ENCODE results near the gene NETO1.

NETO1 gene

GRCh38 chr18:72843743-72844142 is 24.0 kb downstream of the NETO1 start:
- Histone ChIP-seq H3K27ac (no peak overlapping the region), H3K27me3 (ENCODE audit: insufficient read depth, low read depth, severe bottlenecking) (no peaks in the 10 kb centered on the region), H3K4me3 (ENCODE audit: low read depth, low read length) (no peak overlapping the region), H3K36me3 (no peaks in the 10 kb centered on the region), H3K9me3 (ENCODE audit: severe bottlenecking) (no peaks in the 10 kb centered on the region)
- TF ChIP-seq CTCF (IDR thresholded peaks at IDR 0.05; ENCODE audit: low read depth, low read length) = no peak
- no peak for DNase-seq

GRCh38 chr18:72840109-72840508 is 27.7 kb downstream of the NETO1 start:
- no peak overlapping the region for H3K27ac ChIP-seq
- DNase-seq = no peak
- H3K36me3 ChIP-seq = no peaks in the 10 kb centered on the region
- no peaks in the 10 kb centered on the region for H3K27me3 ChIP-seq (ENCODE audit: insufficient read depth, low read depth, severe bottlenecking)
- no peak overlapping the region for H3K4me3 ChIP-seq (ENCODE audit: low read depth, low read length)
- no peaks in the 10 kb centered on the region for H3K9me3 ChIP-seq (ENCODE audit: severe bottlenecking)
- TF ChIP-seq CTCF (IDR thresholded peaks at IDR 0.05; ENCODE audit: low read depth, low read length) = no peak

- TF ChIP-seq CTCF (IDR thresholded peaks at IDR 0.05; ENCODE audit: low read depth, low read length) = no peak
- Histone ChIP-seq H3K27ac (no peak overlapping the region), H3K9me3 (ENCODE audit: severe bottlenecking) (no peaks in the 10 kb centered on the region), H3K27me3 (ENCODE audit: insufficient read depth, low read depth, severe bottlenecking) (no peaks in the 10 kb centered on the region), H3K36me3 (no peaks in the 10 kb centered on the region), H3K4me3 (ENCODE audit: low read depth, low read length) (no peak overlapping the region)
- DNase-seq = no peak
Observed at GRCh38 chr18:72834731-72835130, 33.1 kb downstream of the NETO1 start.

GRCh38 chr18:72833471-72833870 is 34.3 kb downstream of the NETO1 start:
- Histone ChIP-seq H3K27ac (no peak overlapping the region), H3K4me3 (ENCODE audit: low read depth, low read length) (no peak overlapping the region), H3K36me3 (no peaks in the 10 kb centered on the region), H3K9me3 (ENCODE audit: severe bottlenecking) (no peaks in the 10 kb centered on the region), H3K27me3 (ENCODE audit: insufficient read depth, low read depth, severe bottlenecking) (no peaks in the 10 kb centered on the region)
- TF ChIP-seq CTCF (IDR thresholded peaks at IDR 0.05; ENCODE audit: low read depth, low read length) = no peak
- no peak for DNase-seq

- DNase-seq = no peak
- Histone ChIP-seq H3K36me3 (no peaks in the 10 kb centered on the region), H3K4me3 (ENCODE audit: low read depth, low read length) (no peak overlapping the region), H3K27ac (no peak overlapping the region), H3K9me3 (ENCODE audit: severe bottlenecking) (no peaks in the 10 kb centered on the region), H3K27me3 (ENCODE audit: insufficient read depth, low read depth, severe bottlenecking) (no peaks in the 10 kb centered on the region)
- no peak for TF ChIP-seq CTCF (IDR thresholded peaks at IDR 0.05; ENCODE audit: low read depth, low read length)
Observed at GRCh38 chr18:72830109-72830508, 37.7 kb downstream of the NETO1 start.

GRCh38 chr18:72828601-72829000 is 39.2 kb downstream of the NETO1 start:
- no peak overlapping the region for H3K27ac ChIP-seq
- H3K27me3 ChIP-seq (ENCODE audit: insufficient read depth, low read depth, severe bottlenecking) = no peaks in the 10 kb centered on the region
- no peak for TF ChIP-seq CTCF (IDR thresholded peaks at IDR 0.05; ENCODE audit: low read depth, low read length)
- H3K36me3 ChIP-seq = no peaks in the 10 kb centered on the region
- DNase-seq = no peak
- no peaks in the 10 kb centered on the region for H3K9me3 ChIP-seq (ENCODE audit: severe bottlenecking)
- no peak overlapping the region for H3K4me3 ChIP-seq (ENCODE audit: low read depth, low read length)
